Endothelial cell of umbilical vein (primary cell): ENCODE data around the gene PALMD. TPM values are rescaled to one million over a fixed set of nuclear protein-coding genes. Genes with fewer than 3 reads are reported as not detected.

ENCODE experiments used
- BruUV-seq: library from RNA; stranded (reverse); fragments of 400-500 nt; replicated peaks from 2 replicates; lab custom pipeline; 2021; lab: Mats Ljungman, UMichigan
- CTCF ChIA-PET: fragments of 300-600, 350-600 bp; sonication (Branson Sonifier 250); formaldehyde crosslinking; loops from one replicate; lab custom pipeline; 2021; ENCODE audit warnings: antibody characterized with exemption, inconsistent platforms; lab: Charles Lee
- POLR2A ChIA-PET: fragments of 300-600, 350-600 bp; sonication (Branson Sonifier 250); formaldehyde crosslinking; loops from one replicate; lab custom pipeline; 2021; ENCODE audit warnings: antibody characterized with exemption, inconsistent platforms; lab: Charles Lee
- DNase-seq: peaks from one replicate; pipeline ENCODE4 v3.0.0-alpha.2; 2011; ENCODE audit warnings: low read depth, low spot score
- FAIRE-seq: peaks from 2 replicates; lab custom pipeline; 2011; peaks lifted over from hg19 to GRCh38; lab: Jason Lieb, UNC
- H2AFZ ChIP-seq: 2 replicates; pipeline ENCODE4 v1.6.0; 2012; ENCODE audit warnings: low read depth, low read length, control low read depth, inconsistent platforms
- H3K27ac ChIP-seq: 2 replicates; pipeline ENCODE4 v1.5.1; 2011; ENCODE audit warnings: low read depth, mild to moderate bottlenecking, control low read depth, low read length, moderate library complexity; ENCODE audit not compliant: insufficient read depth
- H3K27me3 ChIP-seq, 2 experiments: 2 replicates each; pipeline versions ENCODE4 v1.6.0 to v1.6.1; 2011; ENCODE audit warnings: low read length in 2 of 2, mixed read lengths in 1 of 2; ENCODE audit not compliant: control insufficient read depth in 2 of 2, insufficient read depth in 2 of 2
- H3K36me3 ChIP-seq, 2 experiments: 2 replicates in 1 of 2; 3 replicates in 1 of 2; pipeline ENCODE4 v1.5.1; 2011; ENCODE audit warnings: low read length in 2 of 2, mild to moderate bottlenecking in 1 of 2, moderate library complexity in 1 of 2; ENCODE audit not compliant: control insufficient read depth in 2 of 2, insufficient read depth in 2 of 2; ENCODE audit errors: extremely low read depth in 1 of 2
- H3K4me1 ChIP-seq: 3 replicates; pipeline ENCODE4 v1.5.1; 2011; ENCODE audit warnings: mild to moderate bottlenecking, low read length; ENCODE audit not compliant: control insufficient read depth, insufficient read depth; ENCODE audit errors: extremely low read depth
- H3K4me2 ChIP-seq: 2 replicates; pipeline ENCODE4 v1.6.1; 2011; ENCODE audit warnings: low read length, control low read depth, mixed read lengths; ENCODE audit not compliant: insufficient read depth
- H3K4me3 ChIP-seq, 3 experiments: fragments of 200-600 bp in 1 of 3; sonication (generic), shearing (Covaris generic) in 1 of 3; replicated peaks in 1 of 3; 2 replicates each; pipeline ENCODE4 v1.5.1; 2011 to 2016; ENCODE audit warnings: control low read depth in 3 of 3, low read length in 3 of 3, mild to moderate bottlenecking in 2 of 3, inconsistent platforms in 1 of 3, low read depth in 1 of 3, moderate library complexity in 1 of 3; ENCODE audit not compliant: insufficient read depth in 1 of 3
- H3K79me2 ChIP-seq: 2 replicates; pipeline ENCODE4 v1.6.0; 2012; ENCODE audit warnings: low read length, inconsistent platforms; ENCODE audit not compliant: control insufficient read depth, insufficient read depth
- H3K9ac ChIP-seq: replicated peaks from 2 replicates; pipeline ENCODE3; 2011; ENCODE audit warnings: low read length, control low read depth; ENCODE audit not compliant: insufficient read depth; ENCODE audit errors: extremely low read depth
- H3K9me1 ChIP-seq: replicated peaks from 3 replicates; pipeline ENCODE4 v1.6.0; 2011; ENCODE audit warnings: mild to moderate bottlenecking, low read length; ENCODE audit not compliant: control insufficient read depth, insufficient read depth; ENCODE audit errors: extremely low read depth
- H3K9me3 ChIP-seq: replicated peaks from 2 replicates; pipeline ENCODE4 v1.5.1; 2012; ENCODE audit warnings: low read length, inconsistent platforms; ENCODE audit not compliant: control insufficient read depth, insufficient read depth
- H4K20me1 ChIP-seq: replicated peaks from 2 replicates; pipeline ENCODE3; 2011; ENCODE audit warnings: mild to moderate bottlenecking, low read length; ENCODE audit not compliant: control insufficient read depth, insufficient read depth; ENCODE audit errors: extremely low read depth
- CTCF ChIP-seq, 2 donors: IDR thresholded peaks; 1 replicate in 1 of 2; 2 replicates in 1 of 2; pipeline ENCODE4 v1.5.1; 2011; ENCODE audit warnings: low read length in 2 of 2, mild to moderate bottlenecking in 2 of 2, moderate library complexity in 2 of 2, control low read depth in 1 of 2, inconsistent platforms in 1 of 2, low read depth in 1 of 2; ENCODE audit not compliant: insufficient read depth in 1 of 2; ENCODE audit errors: extremely low read depth in 1 of 2
- EZH2 ChIP-seq: IDR thresholded peaks from 2 replicates; pipeline ENCODE4 v1.6.1; 2012; ENCODE audit warnings: borderline replicate concordance, low read depth, mild to moderate bottlenecking, moderate library complexity, low read length, inconsistent platforms; ENCODE audit not compliant: severe bottlenecking
- FOS ChIP-seq: IDR thresholded peaks from 2 replicates; pipeline ENCODE4 v1.6.1; 2011; ENCODE audit warnings: mild to moderate bottlenecking, low read length, moderate library complexity, borderline replicate concordance; ENCODE audit not compliant: insufficient read depth
- GATA2 ChIP-seq: IDR thresholded peaks from 2 replicates; pipeline ENCODE4 v1.7.0; 2011; ENCODE audit warnings: low read depth, mild to moderate bottlenecking, moderate library complexity, mixed read lengths, low read length; ENCODE audit not compliant: insufficient read length, insufficient read depth
- JUN ChIP-seq: IDR thresholded peaks from 2 replicates; pipeline ENCODE4 v1.6.1; 2011; ENCODE audit warnings: borderline replicate concordance, low read depth; ENCODE audit not compliant: insufficient read length, insufficient read depth
- MYC ChIP-seq: IDR thresholded peaks from one replicate; pipeline ENCODE4 v1.6.1; 2011; ENCODE audit warnings: mild to moderate bottlenecking, low read depth, low read length
- POLR2A ChIP-seq: IDR thresholded peaks from 2 replicates; pipeline ENCODE4 v1.6.1; 2012; ENCODE audit warnings: low read depth, mild to moderate bottlenecking, control low read depth, low read length
- POLR2AphosphoS5 ChIP-seq: IDR thresholded peaks from 2 replicates; pipeline ENCODE4 v1.6.1; 2012; ENCODE audit warnings: low read depth, mild to moderate bottlenecking, control low read depth, low read length, moderate library complexity; ENCODE audit not compliant: insufficient read depth
- dilution Hi-C: fragments of 300-500 bp; cut with MboI; formaldehyde crosslinking; loops from one replicate; pipeline ENCODE4 v1.15.0; 2019; ENCODE audit warnings: low sequenced_read_pairs; ENCODE audit not compliant: extremely low pct_ligation_motif_present
- intact Hi-C: fragments of 100-400 bp; cut with micrococcal nuclease; formaldehyde crosslinking; loops from one replicate; pipeline ENCODE4 v1.10.0; 2022
- polyA plus RNA-seq, 4 experiments: library from polyadenylated mRNA; depleted of rRNA in 3 of 4; stranded (reverse) in 3 of 4; unstranded in 1 of 4; fragments of >200 nt; gene quantifications; 2 replicates each; pipeline versions ENCODE4 v1.2.1 to v1.2.3, GENCODE V29; 2011 to 2012; ENCODE audit warnings: missing spikeins in 1 of 4
- total RNA-seq: library from RNA; stranded (reverse); gene quantifications from 2 replicates; pipeline ENCODE4 v1.2.3, GENCODE V29; 2021
- TF ChIP-seq, protein P1 (sequence below): IDR thresholded peaks from 2 replicates; pipeline ENCODE4 v1.6.1; 2011; ENCODE audit not compliant: insufficient read depth, insufficient read length

The PALMD gene
- total and polyA plus RNA-seq, 2 donors (not counting 3 experiments of a cell fraction or from before 2014, with no cell fraction given) = 52.6 to 137 TPM

DNA sequence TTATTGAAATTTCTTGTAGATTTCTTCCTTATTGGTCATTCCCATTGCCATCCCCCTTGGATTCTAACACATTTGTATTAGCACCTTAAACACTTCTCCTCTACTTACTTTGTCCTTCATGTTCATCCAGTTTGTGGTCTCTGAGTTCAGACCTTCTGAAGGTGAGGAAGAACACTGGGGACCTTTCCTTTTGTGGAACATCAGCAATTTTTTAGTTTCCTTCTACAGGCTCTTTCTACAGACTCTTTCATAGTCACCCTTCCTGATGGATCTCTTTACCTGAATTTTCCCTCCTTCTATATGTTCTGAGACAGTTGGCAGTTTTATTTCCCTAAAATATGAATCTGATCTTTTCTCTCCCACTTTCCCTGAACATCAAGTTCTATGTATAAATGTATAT is 4.4 kb upstream of the PALMD start:
- no peak for DNase-seq
- intact Hi-C loops (no loop called here), dilution Hi-C loops (no loop called here)
- H3K9me1 ChIP-seq = no peaks in the 10 kb centered on the region
- no peak overlapping the region for H3K4me3 ChIP-seq
- H3K79me2 ChIP-seq = peaks cover 10% of the 10 kb centered on the region
- H3K36me3 ChIP-seq = no peaks in the 10 kb centered on the region
- H3K4me2 ChIP-seq = no peak overlapping the region
- no peak for FAIRE-seq
- no peaks in the 10 kb centered on the region for H4K20me1 ChIP-seq
- H3K27ac ChIP-seq = no peak overlapping the region
- H3K27me3 ChIP-seq = no peaks in the 10 kb centered on the region
- H3K9me3 ChIP-seq = no peaks in the 10 kb centered on the region
- H3K4me1 ChIP-seq = peaks cover 51% of the 10 kb centered on the region
- no peak for TF ChIP-seq JUN
- no peak for TF ChIP-seq EZH2
- TF ChIP-seq, protein P1, sequence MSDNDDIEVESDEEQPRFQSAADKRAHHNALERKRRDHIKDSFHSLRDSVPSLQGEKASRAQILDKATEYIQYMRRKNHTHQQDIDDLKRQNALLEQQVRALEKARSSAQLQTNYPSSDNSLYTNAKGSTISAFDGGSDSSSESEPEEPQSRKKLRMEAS = no peak
- TF ChIP-seq GATA2 = no peak
- TF ChIP-seq MYC = no peak
- no peak for TF ChIP-seq FOS
- TF ChIP-seq POLR2A = no peak
- TF ChIP-seq POLR2AphosphoS5 = no peak
- no peak for TF ChIP-seq CTCF (IDR thresholded peaks at IDR 0.05; ENCODE audit: extremely low read depth in 1 of 2, insufficient read depth in 1 of 2, low read depth in 1 of 2, low read length in 2 of 2)
- H2AFZ ChIP-seq = no peak overlapping the region
- BruUV-seq = no TSS peak
- ChIA-PET CTCF (no interaction called here), POLR2A (no interaction called here)
- no peak overlapping the region for H3K9ac ChIP-seq
